Endothelial cell (in vitro differentiated cells): ENCODE results near the gene PCDHA1. TPM values are rescaled to one million over a fixed set of nuclear protein-coding genes. Genes with fewer than 3 reads are reported as not detected.
"Not testable (repeated sequence)": the region's sequence is repeated elsewhere in the genome, so short reads cannot be mapped to it uniquely, and the experiment has no call there.

Experiments
- DNase-seq: peaks from one replicate; pipeline ENCODE4 v3.0.0; 2021; ENCODE audit warnings: low spot score
- H3K27ac Mint-ChIP-seq: one replicate; pipeline ENCODE4 v1.8.0; 2021; ENCODE audit warnings: mixed read lengths, inconsistent platforms; ENCODE audit not compliant: unreplicated experiment
- H3K27me3 Mint-ChIP-seq: one replicate; pipeline ENCODE4 v1.8.0; 2021; ENCODE audit warnings: mild to moderate bottlenecking, moderate library complexity, mixed read lengths, inconsistent platforms; ENCODE audit not compliant: unreplicated experiment
- H3K36me3 Mint-ChIP-seq: one replicate; pipeline ENCODE4 v1.8.0; 2021; ENCODE audit warnings: mild to moderate bottlenecking, low read depth, mixed read lengths, inconsistent platforms; ENCODE audit not compliant: unreplicated experiment
- H3K4me1 Mint-ChIP-seq: one replicate; pipeline ENCODE4 v1.8.0; 2021; ENCODE audit warnings: mild to moderate bottlenecking, mixed read lengths, inconsistent platforms; ENCODE audit not compliant: unreplicated experiment
- H3K4me3 Mint-ChIP-seq: one replicate; pipeline ENCODE4 v1.8.0; 2021; ENCODE audit warnings: mild to moderate bottlenecking, mixed read lengths, inconsistent platforms; ENCODE audit not compliant: unreplicated experiment
- H3K9me3 Mint-ChIP-seq: one replicate; pipeline ENCODE4 v1.8.0; 2021; ENCODE audit warnings: mixed read lengths, inconsistent platforms; ENCODE audit not compliant: unreplicated experiment
- total RNA-seq: library from RNA; stranded (reverse); fragmentation: NEBNext Ultra II Directional; extraction: Animal tissue kit (Norgen Biotek cat#: 25700); gene quantifications from one replicate; pipeline ENCODE4 v1.2.1, GENCODE V29; 2021; ENCODE audit not compliant: unreplicated experiment
- TF ChIP-seq, protein P1 (sequence below): fragments of 200-600 bp; sonication (generic); IDR thresholded peaks from one replicate; pipeline ENCODE4 v1.5.0; 2021; ENCODE audit warnings: antibody characterized with exemption; ENCODE audit not compliant: unreplicated experiment

Gene PCDHA1
- total RNA-seq, 1 donor from 2014 or later, result 0.13 TPM

DNA sequence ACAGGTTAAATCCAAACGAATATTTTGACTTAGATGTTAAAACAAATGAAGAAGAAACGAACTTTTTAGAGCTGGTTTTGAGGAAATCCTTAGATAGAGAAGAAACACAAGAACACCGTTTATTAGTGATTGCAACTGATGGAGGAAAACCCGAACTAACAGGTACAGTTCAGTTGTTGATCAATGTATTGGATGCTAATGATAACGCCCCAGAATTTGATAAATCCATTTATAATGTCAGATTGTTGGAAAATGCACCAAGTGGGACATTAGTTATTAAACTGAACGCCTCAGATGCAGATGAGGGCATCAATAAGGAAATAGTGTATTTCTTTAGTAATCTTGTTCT lies 36.3 kb downstream of the PCDHA1 start:
- DNase-seq, result no peak
- peaks cover 3% of the 10 kb centered on the region for H3K4me1 Mint-ChIP-seq
- no peak overlapping the region for H3K4me3 Mint-ChIP-seq
- peaks cover 12% of the 10 kb centered on the region for H3K36me3 Mint-ChIP-seq
- TF ChIP-seq, protein P1, sequence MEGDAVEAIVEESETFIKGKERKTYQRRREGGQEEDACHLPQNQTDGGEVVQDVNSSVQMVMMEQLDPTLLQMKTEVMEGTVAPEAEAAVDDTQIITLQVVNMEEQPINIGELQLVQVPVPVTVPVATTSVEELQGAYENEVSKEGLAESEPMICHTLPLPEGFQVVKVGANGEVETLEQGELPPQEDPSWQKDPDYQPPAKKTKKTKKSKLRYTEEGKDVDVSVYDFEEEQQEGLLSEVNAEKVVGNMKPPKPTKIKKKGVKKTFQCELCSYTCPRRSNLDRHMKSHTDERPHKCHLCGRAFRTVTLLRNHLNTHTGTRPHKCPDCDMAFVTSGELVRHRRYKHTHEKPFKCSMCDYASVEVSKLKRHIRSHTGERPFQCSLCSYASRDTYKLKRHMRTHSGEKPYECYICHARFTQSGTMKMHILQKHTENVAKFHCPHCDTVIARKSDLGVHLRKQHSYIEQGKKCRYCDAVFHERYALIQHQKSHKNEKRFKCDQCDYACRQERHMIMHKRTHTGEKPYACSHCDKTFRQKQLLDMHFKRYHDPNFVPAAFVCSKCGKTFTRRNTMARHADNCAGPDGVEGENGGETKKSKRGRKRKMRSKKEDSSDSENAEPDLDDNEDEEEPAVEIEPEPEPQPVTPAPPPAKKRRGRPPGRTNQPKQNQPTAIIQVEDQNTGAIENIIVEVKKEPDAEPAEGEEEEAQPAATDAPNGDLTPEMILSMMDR, result no peak
- H3K27ac Mint-ChIP-seq, result no peak overlapping the region
- H3K9me3 Mint-ChIP-seq, result no peaks in the 10 kb centered on the region
- no peaks in the 10 kb centered on the region for H3K27me3 Mint-ChIP-seq

DNA sequence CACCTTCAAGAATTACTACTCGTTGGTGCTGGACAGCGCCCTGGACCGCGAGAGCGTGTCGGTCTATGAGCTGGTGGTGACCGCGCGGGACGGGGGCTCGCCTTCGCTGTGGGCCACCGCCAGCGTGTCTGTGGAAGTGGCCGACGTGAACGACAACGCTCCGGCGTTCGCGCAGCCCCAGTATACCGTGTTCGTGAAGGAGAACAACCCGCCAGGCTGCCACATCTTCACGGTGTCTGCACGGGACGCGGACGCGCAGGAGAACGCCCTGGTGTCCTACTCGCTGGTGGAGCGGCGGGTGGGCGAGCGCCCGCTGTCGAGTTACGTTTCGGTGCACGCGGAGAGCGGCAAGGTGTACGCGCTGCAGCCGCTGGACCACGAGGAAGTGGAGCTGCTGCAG lies 37.0 kb downstream of the PCDHA1 start:
- H3K27ac Mint-ChIP-seq, DNase-seq, H3K4me1 Mint-ChIP-seq, H3K9me3 Mint-ChIP-seq, H3K27me3 Mint-ChIP-seq, H3K4me3 Mint-ChIP-seq: not testable (repeated sequence)
- H3K36me3 Mint-ChIP-seq, result peaks cover 12% of the 10 kb centered on the region

DNA sequence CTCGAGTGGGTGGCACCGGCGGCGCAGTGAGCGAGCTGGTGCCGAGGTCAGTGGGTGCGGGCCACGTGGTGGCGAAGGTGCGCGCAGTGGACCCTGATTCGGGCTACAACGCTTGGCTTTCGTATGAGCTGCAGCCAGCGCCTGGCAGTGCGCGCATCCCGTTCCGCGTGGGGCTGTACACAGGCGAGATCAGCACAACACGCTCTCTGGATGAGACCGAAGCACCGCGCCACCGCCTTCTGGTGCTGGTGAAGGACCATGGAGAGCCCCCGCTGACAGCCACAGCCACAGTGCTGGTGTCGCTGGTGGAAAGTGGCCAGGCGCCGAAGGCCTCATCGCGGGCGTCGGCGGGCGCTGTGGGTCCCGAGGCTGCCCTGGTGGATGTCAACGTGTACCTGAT lies 37.5 kb downstream of the PCDHA1 start:
- Mint-ChIP-seq H3K4me3 (no peak overlapping the region), H3K9me3 (no peaks in the 10 kb centered on the region), H3K36me3 (peaks cover 14% of the 10 kb centered on the region), H3K4me1 (peaks cover 3% of the 10 kb centered on the region), H3K27me3 (no peaks in the 10 kb centered on the region), H3K27ac (no peak overlapping the region)
- TF ChIP-seq, protein P1, result no peak
- DNase-seq, result no peak

DNA sequence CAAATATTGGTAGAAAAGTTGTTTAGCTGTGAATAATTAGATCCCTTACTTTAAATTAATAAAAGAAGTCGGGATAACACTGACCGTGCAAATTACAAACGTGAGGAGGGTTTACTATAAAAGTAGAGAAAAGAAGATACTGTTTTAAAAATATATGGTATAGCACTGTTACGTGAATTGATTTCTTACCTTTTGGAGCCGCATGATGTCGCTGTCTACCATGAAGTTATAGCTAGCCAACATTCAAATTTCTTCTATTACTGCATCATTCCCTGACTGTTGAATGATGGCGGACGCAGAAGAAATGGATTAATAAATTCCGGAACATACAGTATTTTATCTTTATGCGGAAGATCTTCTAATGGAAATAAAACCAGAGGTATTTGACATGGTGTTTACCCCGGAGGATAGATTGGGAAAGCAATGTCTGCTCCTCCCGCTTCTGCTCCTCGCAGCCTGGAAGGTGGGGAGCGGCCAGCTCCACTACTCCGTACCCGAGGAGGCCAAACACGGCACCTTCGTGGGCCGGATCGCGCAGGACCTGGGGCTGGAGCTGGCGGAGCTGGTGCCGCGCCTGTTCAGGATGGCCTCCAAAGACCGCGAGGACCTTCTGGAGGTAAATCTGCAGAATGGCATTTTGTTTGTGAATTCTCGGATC lies 41.9 kb downstream of the PCDHA1 start, which contains the start of gene PCDHA6:
Gene PCDHA6 (plus strand): TSS at position 257 of the 658 bp plus-strand sequence. CDS start 132 bp downstream, at position 389.
- H3K27ac Mint-ChIP-seq, result peak within 1 kb of the TSS; percentile 0
- no peaks in the 10 kb centered on the region for H3K9me3 Mint-ChIP-seq
- no peaks in the 10 kb centered on the region for H3K27me3 Mint-ChIP-seq
- peaks cover 9% of the 10 kb centered on the region for H3K36me3 Mint-ChIP-seq
- peak within 1 kb of the TSS; percentile 4 for H3K4me3 Mint-ChIP-seq
- H3K4me1 Mint-ChIP-seq, result peaks cover 3% of the 10 kb centered on the region
- TF ChIP-seq, protein P1, result no peak
- DNase-seq, result no peak

DNA sequence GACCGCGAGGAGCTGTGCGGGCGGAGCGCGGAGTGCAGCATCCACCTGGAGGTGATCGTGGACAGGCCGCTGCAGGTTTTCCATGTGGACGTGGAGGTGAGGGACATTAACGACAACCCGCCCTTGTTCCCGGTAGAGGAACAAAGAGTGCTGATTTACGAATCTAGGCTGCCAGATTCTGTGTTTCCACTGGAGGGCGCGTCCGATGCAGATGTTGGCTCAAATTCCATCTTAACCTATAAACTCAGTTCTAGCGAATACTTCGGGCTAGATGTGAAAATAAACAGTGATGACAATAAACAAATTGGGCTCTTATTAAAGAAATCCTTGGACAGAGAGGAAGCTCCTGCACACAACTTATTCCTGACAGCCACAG lies 42.4 kb downstream of the PCDHA1 start:
- Mint-ChIP-seq H3K36me3 (peaks cover 9% of the 10 kb centered on the region), H3K9me3 (no peaks in the 10 kb centered on the region), H3K4me1 (peaks cover 3% of the 10 kb centered on the region), H3K27ac (peak overlapping the region; percentile 0), H3K27me3 (no peaks in the 10 kb centered on the region), H3K4me3 (peak overlapping the region; percentile 4)
- DNase-seq, result no peak
- TF ChIP-seq, protein P1, result no peak

DNA sequence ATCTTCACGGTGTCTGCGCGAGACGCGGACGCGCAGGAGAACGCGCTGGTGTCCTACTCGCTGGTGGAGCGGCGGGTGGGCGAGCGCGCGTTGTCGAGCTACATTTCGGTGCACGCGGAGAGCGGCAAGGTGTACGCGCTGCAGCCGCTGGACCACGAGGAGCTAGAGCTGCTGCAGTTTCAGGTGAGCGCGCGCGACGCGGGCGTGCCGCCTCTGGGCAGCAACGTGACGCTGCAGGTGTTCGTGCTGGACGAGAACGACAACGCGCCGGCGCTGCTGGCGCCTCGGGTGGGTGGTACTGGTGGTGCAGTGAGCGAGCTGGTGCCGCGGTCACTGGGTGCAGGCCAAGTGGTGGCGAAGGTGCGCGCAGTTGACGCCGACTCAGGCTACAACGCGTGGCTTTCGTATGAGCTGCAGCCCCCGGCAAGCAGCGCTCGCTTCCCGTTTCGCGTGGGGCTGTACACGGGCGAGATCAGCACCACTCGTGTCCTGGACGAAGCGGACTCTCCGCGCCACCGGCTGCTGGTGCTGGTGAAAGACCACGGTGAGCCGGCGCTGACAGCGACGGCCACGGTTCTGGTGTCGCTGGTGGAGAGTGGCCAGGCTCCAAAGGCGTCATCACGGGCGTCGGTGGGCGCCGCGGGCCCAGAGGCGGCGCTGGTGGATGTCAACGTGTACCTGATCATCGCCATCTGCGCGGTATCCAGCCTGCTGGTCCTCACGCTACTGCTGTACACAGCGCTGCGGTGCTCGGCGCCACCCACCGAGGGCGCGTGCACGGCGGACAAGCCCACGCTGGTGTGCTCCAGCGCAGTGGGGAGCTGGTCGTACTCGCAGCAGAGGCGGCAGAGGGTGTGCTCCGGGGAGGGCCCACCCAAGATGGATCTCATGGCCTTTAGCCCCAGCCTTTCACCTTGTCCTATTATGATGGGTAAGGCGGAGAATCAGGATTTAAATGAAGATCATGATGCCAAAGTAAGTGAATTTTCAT lies 43.9 kb downstream of the PCDHA1 start:
- not testable (repeated sequence) for H3K4me3 Mint-ChIP-seq, H3K36me3 Mint-ChIP-seq, H3K27me3 Mint-ChIP-seq, H3K9me3 Mint-ChIP-seq, DNase-seq, H3K27ac Mint-ChIP-seq, H3K4me1 Mint-ChIP-seq
